Adipocyte (in vitro differentiated cells): ENCODE results near the gene PLXND1.
"Not testable (repeated sequence)": the region's sequence is repeated elsewhere in the genome, so short reads cannot be mapped to it uniquely, and the experiment has no call there.

Experiments
- DNase-seq: peaks from one replicate; pipeline ENCODE4 v3.0.0-alpha.2; 2015; ENCODE audit warnings: low read depth
- H3K27me3 ChIP-seq: replicated peaks from 2 replicates; pipeline ENCODE4 v1.7.0; 2013; ENCODE audit warnings: mild to moderate bottlenecking, low read length, moderate library complexity; ENCODE audit not compliant: control insufficient read depth, insufficient read depth
- H3K36me3 ChIP-seq: 2 replicates; pipeline ENCODE4 v1.7.0; 2013; ENCODE audit warnings: low read length, mild to moderate bottlenecking, moderate library complexity; ENCODE audit not compliant: control insufficient read depth, insufficient read depth, severe bottlenecking
- H3K4me1 ChIP-seq: 2 replicates; pipeline ENCODE4 v1.7.0; 2013; ENCODE audit warnings: mild to moderate bottlenecking, low read length, moderate library complexity; ENCODE audit not compliant: control insufficient read depth, insufficient read depth
- H3K4me3 ChIP-seq: 2 replicates; pipeline ENCODE4 v1.7.0; 2013; ENCODE audit warnings: mild to moderate bottlenecking, low read length, moderate library complexity
- H3K9ac ChIP-seq: 2 replicates; pipeline ENCODE4 v1.7.0; 2013; ENCODE audit warnings: mild to moderate bottlenecking, low read length, moderate library complexity
- H3K9me3 ChIP-seq: 2 replicates; pipeline ENCODE4 v1.7.0; 2013; ENCODE audit warnings: mild to moderate bottlenecking, low read length, moderate library complexity; ENCODE audit not compliant: control insufficient read depth

PLXND1 gene

GRCh38 chr3:129611446-129611800 is 4.9 kb upstream of the PLXND1 start:
- H3K9ac ChIP-seq = peak overlapping the region; percentile 62
- peaks cover 57% of the 10 kb centered on the region for H3K4me1 ChIP-seq
- no peaks in the 10 kb centered on the region for H3K36me3 ChIP-seq
- no peak for DNase-seq
- no peaks in the 10 kb centered on the region for H3K9me3 ChIP-seq
- no peaks in the 10 kb centered on the region for H3K27me3 ChIP-seq
- H3K4me3 ChIP-seq = no peak overlapping the region

- peaks cover 53% of the 10 kb centered on the region for H3K4me1 ChIP-seq
- not testable (repeated sequence) for H3K9me3 ChIP-seq, H3K4me3 ChIP-seq, H3K27me3 ChIP-seq, DNase-seq, H3K36me3 ChIP-seq
- peak overlapping the region; percentile 62 for H3K9ac ChIP-seq
These were observed 4.4 kb upstream of the PLXND1 start for GRCh38 chr3:129610794-129611445.

GRCh38 chr3:129610276-129610675 is 3.8 kb upstream of the PLXND1 start:
- no peak overlapping the region for H3K9ac ChIP-seq
- peaks cover 50% of the 10 kb centered on the region for H3K4me1 ChIP-seq
- H3K27me3 ChIP-seq = no peaks in the 10 kb centered on the region
- no peaks in the 10 kb centered on the region for H3K9me3 ChIP-seq
- DNase-seq = no peak
- no peak overlapping the region for H3K4me3 ChIP-seq
- H3K36me3 ChIP-seq = no peaks in the 10 kb centered on the region

- Histone ChIP-seq H3K27me3 (no peaks in the 10 kb centered on the region), H3K9ac (no peak overlapping the region), H3K4me1 (peaks cover 46% of the 10 kb centered on the region), H3K9me3 (no peaks in the 10 kb centered on the region), H3K36me3 (no peaks in the 10 kb centered on the region), H3K4me3 (no peak overlapping the region)
- peak; percentile 34 for DNase-seq
These were observed 3.2 kb upstream of the PLXND1 start for GRCh38 chr3:129609591-129610182.

GRCh38 chr3:129608936-129609590 is 2.6 kb upstream of the PLXND1 start:
- Histone ChIP-seq H3K4me1 (peaks cover 46% of the 10 kb centered on the region), H3K9me3 (no peaks in the 10 kb centered on the region), H3K36me3 (no peaks in the 10 kb centered on the region), H3K4me3 (no peak overlapping the region), H3K9ac (peak overlapping the region; percentile 97), H3K27me3 (no peaks in the 10 kb centered on the region)
- no peak for DNase-seq

GRCh38 chr3:129608087-129608935 is 1.8 kb upstream of the PLXND1 start:
- DNase-seq = no peak
- H3K9me3 ChIP-seq = no peaks in the 10 kb centered on the region
- no peak overlapping the region for H3K4me3 ChIP-seq
- peak overlapping the region; percentile 97 for H3K9ac ChIP-seq
- peaks cover 50% of the 10 kb centered on the region for H3K4me1 ChIP-seq
- no peaks in the 10 kb centered on the region for H3K27me3 ChIP-seq
- H3K36me3 ChIP-seq = no peaks in the 10 kb centered on the region

- H3K9me3 ChIP-seq = no peaks in the 10 kb centered on the region
- peak overlapping the region; percentile 97 for H3K9ac ChIP-seq
- peak overlapping the region; percentile 79 for H3K4me3 ChIP-seq
- peaks cover 50% of the 10 kb centered on the region for H3K4me1 ChIP-seq
- H3K27me3 ChIP-seq = no peaks in the 10 kb centered on the region
- no peak for DNase-seq
- no peaks in the 10 kb centered on the region for H3K36me3 ChIP-seq
These were observed 1.1 kb upstream of the PLXND1 start for GRCh38 chr3:129607391-129608068.

- no peaks in the 10 kb centered on the region for H3K36me3 ChIP-seq
- no peaks in the 10 kb centered on the region for H3K27me3 ChIP-seq
- DNase-seq = peak; percentile 72
- H3K9me3 ChIP-seq = no peaks in the 10 kb centered on the region
- H3K4me1 ChIP-seq = peaks cover 51% of the 10 kb centered on the region
- peak overlapping the region; percentile 96 for H3K4me3 ChIP-seq
- peak overlapping the region; percentile 97 for H3K9ac ChIP-seq
These were observed 397 bp downstream of the PLXND1 start for GRCh38 chr3:129605922-129606635.

GRCh38 chr3:129605203-129605921 is 1.1 kb downstream of the PLXND1 start:
- DNase-seq = peak; percentile 75
- Histone ChIP-seq H3K4me3 (peak overlapping the region; percentile 96), H3K4me1 (peaks cover 58% of the 10 kb centered on the region), H3K36me3 (peaks cover 4% of the 10 kb centered on the region), H3K9me3 (no peaks in the 10 kb centered on the region), H3K9ac (peak overlapping the region; percentile 97), H3K27me3 (no peaks in the 10 kb centered on the region)

- peak overlapping the region; percentile 96 for H3K4me3 ChIP-seq
- H3K36me3 ChIP-seq = peaks cover 4% of the 10 kb centered on the region
- peaks cover 64% of the 10 kb centered on the region for H3K4me1 ChIP-seq
- peak overlapping the region; percentile 97 for H3K9ac ChIP-seq
- no peaks in the 10 kb centered on the region for H3K27me3 ChIP-seq
- no peak for DNase-seq
- no peaks in the 10 kb centered on the region for H3K9me3 ChIP-seq
These were observed 1.7 kb downstream of the PLXND1 start for GRCh38 chr3:129604767-129605166.
